ENCODE data around the gene CCL19. TPM values are rescaled to one million over a fixed set of nuclear protein-coding genes. Genes with fewer than 3 reads are reported as not detected.

CCL19 gene
- total RNA-seq, 1 donor from 2014 or later, result 0.63 TPM

GRCh38 chr9:34701023-34701768, 10.1 kb upstream of the CCL19 start:
- ATAC-seq, result peak; percentile 92
- peak; percentile 75 for DNase-seq (ENCODE audit: low spot score)

- ATAC-seq (no peak), DNase-seq (ENCODE audit: low spot score) (no peak)
Measured at GRCh38 chr9:34694811-34695210, 3.7 kb upstream of the CCL19 start.

- DNase-seq (ENCODE audit: low spot score), result no peak
- no peak for ATAC-seq
Measured at GRCh38 chr9:34693560-34693959, 2.5 kb upstream of the CCL19 start.

- ATAC-seq (no peak), DNase-seq (ENCODE audit: low spot score) (no peak)
Measured at GRCh38 chr9:34691936-34692315, 850 bp upstream of the CCL19 start.

- peak; percentile 55 for DNase-seq (ENCODE audit: low spot score)
- peak; percentile 52 for ATAC-seq
Measured at GRCh38 chr9:34689512-34689911, 1.6 kb downstream of the CCL19 start.

GRCh38 chr9:34689116-34689470, 2.0 kb downstream of the CCL19 start:
- DNase-seq (ENCODE audit: low spot score) (no peak), ATAC-seq (peak; percentile 43)

GRCh38 chr9:34688329-34689115, 2.6 kb downstream of the CCL19 start:
- peak; percentile 86 for ATAC-seq
- peak; percentile 92 for DNase-seq (ENCODE audit: low spot score)

GRCh38 chr9:34687276-34688030, 3.6 kb downstream of the CCL19 start:
- ATAC-seq (no peak), DNase-seq (ENCODE audit: low spot score) (no peak)

- ATAC-seq, result no peak
- no peak for DNase-seq (ENCODE audit: low spot score)
Measured at GRCh38 chr9:34686732-34687131, 4.3 kb downstream of the CCL19 start.

- ATAC-seq, result no peak
- no peak for DNase-seq (ENCODE audit: low spot score)
Measured at GRCh38 chr9:34686231-34686630, 4.8 kb downstream of the CCL19 start.

GRCh38 chr9:34685591-34685990, 5.5 kb downstream of the CCL19 start:
- ATAC-seq (no peak), DNase-seq (ENCODE audit: low spot score) (no peak)

- no peak for DNase-seq (ENCODE audit: low spot score)
- no peak for ATAC-seq
Measured at GRCh38 chr9:34684816-34685215, 6.3 kb downstream of the CCL19 start.

GRCh38 chr9:34684145-34684544, 6.9 kb downstream of the CCL19 start:
- DNase-seq (ENCODE audit: low spot score) (no peak), ATAC-seq (no peak)

GRCh38 chr9:34675869-34676268, 15.2 kb downstream of the CCL19 start:
- no peak for ATAC-seq
- DNase-seq (ENCODE audit: low spot score), result no peak

- ATAC-seq (peak; percentile 98), DNase-seq (ENCODE audit: low spot score) (peak; percentile 84)
Measured at GRCh38 chr9:34675048-34675714, 15.9 kb downstream of the CCL19 start.

- DNase-seq (ENCODE audit: low spot score) (no peak), ATAC-seq (peak; percentile 24)
Measured at GRCh38 chr9:34674440-34674839, 16.6 kb downstream of the CCL19 start.

GRCh38 chr9:34671307-34671706, 19.8 kb downstream of the CCL19 start:
- ATAC-seq (no peak), DNase-seq (ENCODE audit: low spot score) (no peak)

- DNase-seq (ENCODE audit: low spot score) (no peak), ATAC-seq (no peak)
Measured at GRCh38 chr9:34669809-34670562, 21.1 kb downstream of the CCL19 start.

- ATAC-seq, result peak; percentile 84
- peak; percentile 97 for DNase-seq (ENCODE audit: low spot score)
Measured at GRCh38 chr9:34665381-34666250, 25.5 kb downstream of the CCL19 start.

GRCh38 chr9:34665067-34665380, 26.1 kb downstream of the CCL19 start:
- DNase-seq (ENCODE audit: low spot score) (no peak), ATAC-seq (no peak)

Measured in left lobe of liver (tissue), 2 donors.